Embryonic facial prominence (tissue), 1 donor: ENCODE measurements around the gene NR1I3.

Experiments
- DNase-seq: peaks from one replicate; pipeline ENCODE4 v3.0.0-alpha.2; 2016; ENCODE audit errors: extremely low spot score

Gene NR1I3

DNA sequence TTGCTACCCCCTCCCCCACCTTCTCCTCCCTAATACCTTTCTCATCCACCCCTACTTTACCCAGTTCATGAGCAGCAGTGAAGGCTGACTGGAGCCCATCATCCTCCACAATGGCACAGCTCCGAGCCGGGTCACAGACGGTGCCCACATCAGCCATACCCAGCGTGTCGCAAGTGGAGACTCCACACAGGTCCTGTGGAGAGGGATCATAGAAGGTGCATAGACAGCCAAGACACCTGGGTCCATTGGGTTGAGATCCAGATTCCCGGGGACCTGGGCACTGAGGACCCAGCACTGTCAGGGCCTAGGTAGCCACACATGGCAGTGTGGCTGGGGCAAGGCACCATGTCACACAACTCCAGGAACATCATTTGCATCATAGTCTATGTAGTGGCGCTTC is 41.9 kb downstream of the NR1I3 start:
- no peak for DNase-seq

GRCh38 chr1:161195171-161195570 is 42.8 kb downstream of the NR1I3 start:
- DNase-seq = no peak

DNA sequence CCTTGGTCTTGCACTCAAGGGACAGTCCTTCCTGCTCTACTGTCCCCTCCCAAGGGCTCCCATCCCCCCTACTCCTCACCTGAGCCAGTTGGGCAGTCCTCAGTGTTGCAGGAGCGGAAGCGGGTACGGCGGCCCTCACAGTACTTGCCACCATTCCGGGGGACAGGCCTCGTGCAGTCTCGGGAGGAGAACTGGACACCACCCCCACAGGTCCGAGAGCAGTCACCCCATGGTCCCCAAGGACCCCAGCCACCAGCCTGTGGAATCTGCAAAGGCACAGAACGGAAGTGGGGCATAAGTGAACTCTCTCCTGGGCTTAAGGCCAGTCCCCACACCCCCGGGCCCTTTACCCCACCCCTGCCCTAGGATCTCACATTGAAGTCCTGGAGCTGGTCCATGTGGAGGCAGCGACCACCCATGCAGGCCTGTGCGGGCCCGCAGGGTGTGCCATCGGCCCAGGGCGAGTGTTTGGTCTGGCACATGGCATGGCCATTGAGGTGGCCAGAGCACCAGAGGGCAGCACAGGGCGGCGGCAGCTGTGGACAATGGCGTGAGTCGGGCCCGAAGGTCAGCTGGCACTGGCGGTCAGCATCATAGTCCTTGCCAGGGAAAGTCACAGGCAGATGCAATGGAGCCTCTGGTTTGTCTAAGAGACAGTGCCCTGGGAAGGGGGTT is 44.3 kb downstream of the NR1I3 start:
- no peak for DNase-seq

- DNase-seq = no peak
These were observed 45.2 kb downstream of the NR1I3 start for GRCh38 chr1:161192476-161193465.

- DNase-seq = no peak
These were observed 46.0 kb downstream of the NR1I3 start for GRCh38 chr1:161191971-161192370.

DNA sequence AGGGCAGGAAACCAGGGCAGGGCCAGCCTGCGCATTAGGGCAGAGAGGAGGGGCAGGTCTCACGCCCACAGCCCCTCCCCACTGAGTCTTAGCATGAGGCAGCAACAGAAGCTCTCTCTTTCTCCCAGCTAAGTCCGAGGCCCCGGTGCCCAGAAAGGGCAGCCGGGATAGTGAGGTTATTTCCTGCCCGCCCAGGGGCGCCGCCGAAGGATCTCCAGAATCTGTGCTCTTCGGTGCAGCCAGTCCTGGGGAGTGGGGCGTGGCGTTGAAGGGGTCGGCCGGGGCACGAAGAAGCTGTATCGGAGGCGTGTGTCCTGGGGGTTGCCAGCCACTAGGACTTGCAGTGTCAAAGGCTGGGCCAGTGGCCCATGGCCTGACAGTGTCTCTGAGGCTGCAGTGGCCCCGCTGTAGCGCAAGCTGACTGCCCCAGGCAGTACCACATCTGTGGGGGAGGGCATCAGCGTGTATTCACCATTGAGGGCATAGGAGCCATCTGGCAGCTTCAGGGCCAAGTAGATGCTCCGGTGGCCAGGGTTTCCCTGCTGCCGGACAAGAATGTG is 47.0 kb downstream of the NR1I3 start:
- DNase-seq = no peak

DNA sequence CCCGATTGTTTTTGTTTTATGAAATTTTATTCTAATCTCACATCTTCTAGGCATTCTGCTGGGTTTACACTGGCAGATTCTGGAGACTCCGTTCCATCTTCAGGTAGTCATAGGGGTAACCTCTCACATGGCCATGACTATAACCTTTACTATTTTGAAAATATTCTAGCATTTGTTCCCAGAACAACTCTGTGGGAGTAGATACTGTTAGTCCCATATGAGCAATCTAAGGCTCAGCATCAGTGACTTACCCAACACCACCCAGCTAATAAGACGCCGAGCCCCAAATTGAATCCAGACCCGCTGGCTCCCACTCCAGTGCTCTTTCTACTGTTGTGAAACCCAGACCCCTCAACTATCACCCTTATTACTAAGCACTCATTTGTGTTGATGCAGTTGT is 49.0 kb downstream of the NR1I3 start:
- no peak for DNase-seq

GRCh38 chr1:161188381-161188780 is 49.6 kb downstream of the NR1I3 start:
- no peak for DNase-seq

- no peak for DNase-seq
These were observed 50.7 kb downstream of the NR1I3 start for GRCh38 chr1:161187311-161187710.

DNA sequence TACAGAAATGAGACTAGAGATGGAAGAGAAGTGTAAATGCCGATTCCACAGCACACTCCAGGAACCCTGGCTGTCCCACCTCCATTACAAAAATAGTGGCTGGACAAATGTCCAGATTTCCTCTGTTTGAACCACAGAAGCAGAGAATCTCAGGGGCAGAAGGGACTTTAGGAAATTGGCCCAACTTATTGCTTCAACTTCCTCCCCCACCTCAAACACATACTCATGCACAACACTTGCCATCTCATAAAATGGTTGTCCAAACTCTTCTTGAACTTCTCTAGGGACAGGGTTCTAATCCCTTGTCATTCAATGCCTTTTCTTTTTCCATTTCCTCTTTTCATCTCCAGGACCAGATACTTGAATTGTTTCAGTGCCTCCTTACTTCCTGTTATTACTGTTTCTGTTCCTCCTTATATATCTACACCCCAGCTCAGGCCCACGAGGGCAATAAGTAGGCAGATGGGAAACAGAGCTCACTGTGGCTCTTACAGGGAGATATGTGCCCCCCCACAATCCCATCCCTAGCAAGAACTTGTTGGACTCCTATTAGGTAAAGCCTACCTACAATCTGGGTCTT is 52.2 kb downstream of the NR1I3 start:
- no peak for DNase-seq

DNA sequence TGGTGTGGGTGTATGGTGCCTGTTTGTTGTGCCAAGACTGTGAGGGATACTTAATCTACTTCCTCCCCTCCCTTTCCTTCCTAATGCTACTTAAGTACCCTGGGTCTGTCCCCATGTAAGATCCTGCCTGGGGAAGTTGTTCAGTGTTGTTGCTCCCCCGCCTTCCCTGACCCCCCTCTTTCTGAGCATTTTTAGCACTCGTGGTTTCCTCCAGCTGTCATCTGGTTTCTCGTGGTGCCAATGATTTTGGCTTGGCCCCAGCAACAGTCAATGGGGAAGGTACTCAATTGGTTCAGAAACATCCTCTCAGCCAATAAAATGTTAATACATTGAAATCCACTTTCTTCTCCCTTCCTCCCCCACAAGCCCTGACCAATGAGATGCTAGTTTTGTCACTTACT is 52.7 kb downstream of the NR1I3 start:
- DNase-seq = no peak

- DNase-seq = no peak
These were observed 55.8 kb downstream of the NR1I3 start for GRCh38 chr1:161182214-161182613.

- DNase-seq = no peak
These were observed 57.4 kb downstream of the NR1I3 start for GRCh38 chr1:161180639-161181038.

DNA sequence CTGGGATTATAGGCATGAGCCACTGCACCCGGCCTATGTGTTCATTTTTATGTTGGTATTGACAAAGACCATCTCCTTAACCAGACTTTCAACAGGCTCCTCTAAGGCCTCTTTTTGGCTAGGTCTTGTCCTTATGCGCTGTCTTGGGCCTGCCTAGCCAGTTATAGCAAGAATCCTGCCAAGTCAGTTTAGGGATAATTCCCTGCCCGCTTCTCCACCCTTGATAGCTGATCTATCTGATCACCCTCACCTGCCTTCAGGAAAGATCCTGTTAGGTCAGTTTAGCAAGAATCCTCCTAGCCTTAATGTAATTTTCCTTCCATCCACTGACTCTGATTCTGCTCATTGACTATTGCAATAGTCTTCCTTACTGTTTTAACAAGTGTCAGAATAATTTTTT is 58.3 kb downstream of the NR1I3 start:
- no peak for DNase-seq
